Suprapubic skin (tissue), 4 donors: ENCODE results near the gene SELE. TPM values are rescaled to one million over a fixed set of nuclear protein-coding genes. Genes with fewer than 3 reads are reported as not detected.
"Not testable (repeated sequence)": the region's sequence is repeated elsewhere in the genome, so short reads cannot be mapped to it uniquely, and the experiment has no call there.

Experiments used
- DNase-seq, 2 donors: peaks; one replicate each; pipeline ENCODE4 v3.0.0-alpha.2; 2019; ENCODE audit warnings: low spot score in 2 of 2
- H3K27ac ChIP-seq: fragments of 200-600 bp; sonication (generic); one replicate; pipeline ENCODE4 v1.5.1; 2019
- H3K27me3 ChIP-seq: fragments of 200-600 bp; sonication (generic); one replicate; pipeline ENCODE4 v1.5.1; 2019
- H3K36me3 ChIP-seq: fragments of 200-600 bp; sonication (generic); one replicate; pipeline ENCODE4 v1.5.1; 2019
- H3K4me1 ChIP-seq: fragments of 200-600 bp; sonication (generic); one replicate; pipeline ENCODE4 v1.5.1; 2019
- H3K4me3 ChIP-seq: fragments of 200-600 bp; sonication (generic); one replicate; pipeline ENCODE4 v1.5.1; 2019; ENCODE audit warnings: mild to moderate bottlenecking
- H3K9me3 ChIP-seq: fragments of 200-600 bp; sonication (generic); one replicate; pipeline ENCODE4 v1.5.1; 2019
- CTCF ChIP-seq, 2 donors: fragments of 200-600 bp in 1 of 2; fragments of 450-650 bp in 1 of 2; sonication (generic) in 1 of 2; IDR thresholded peaks; one replicate each; pipeline ENCODE4 v1.5.1; 2016 to 2019; ENCODE audit warnings: antibody characterized with exemption in 2 of 2, mild to moderate bottlenecking in 1 of 2, moderate library complexity in 1 of 2
- EP300 ChIP-seq: sonication (generic); formaldehyde crosslinking; IDR thresholded peaks from one replicate; pipeline ENCODE4 v1.6.1; 2017; ENCODE audit warnings: antibody characterized with exemption
- POLR2A ChIP-seq, 2 donors: fragments of 450-650 bp; IDR thresholded peaks; one replicate each; pipeline ENCODE4 v1.6.1; 2017; ENCODE audit warnings: antibody characterized with exemption in 2 of 2, mild to moderate bottlenecking in 2 of 2, moderate library complexity in 2 of 2
- POLR2AphosphoS5 ChIP-seq, 3 donors: sonication (generic); formaldehyde crosslinking; IDR thresholded peaks; one replicate each; pipeline ENCODE4 v1.6.1; 2017; ENCODE audit warnings: antibody characterized with exemption in 3 of 3
- WGBS: methylation state at CpG from one replicate; pipeline ENCODE4 v1.1.5; 2018; 5-methylcytosine and 5-hydroxymethylcytosine counted together
- total RNA-seq, 4 donors: library from RNA; depleted of rRNA; stranded (reverse); fragments of >200 nt; gene quantifications; one replicate each; pipeline ENCODE4 v1.1.0, GENCODE V29; 2016

SELE gene
- total RNA-seq, 4 donors from 2014 or later: 0.32 to 3.3 (median 2.3) TPM

- 88% methylated on average over 3 of the region's 3 CpGs for WGBS
- TF ChIP-seq POLR2AphosphoS5 (IDR thresholded peaks at IDR 0.05) (no peak), CTCF (IDR thresholded peaks at IDR 0.05) (no peak), EP300 (no peak), POLR2A (IDR thresholded peaks at IDR 0.05) (no peak)
- H3K27ac ChIP-seq: no peak overlapping the region
These were observed 7.0 kb downstream of the SELE start for GRCh38 chr1:169726851-169727250.

GRCh38 chr1:169725930-169726329, 7.9 kb downstream of the SELE start:
- 76% methylated on average over 3 of the region's 3 CpGs for WGBS
- no peaks in the 10 kb centered on the region for H3K9me3 ChIP-seq

More at GRCh38 chr1:169726851-169727250, 7.0 kb downstream of the SELE start:
- Histone ChIP-seq H3K9me3 (no peaks in the 10 kb centered on the region), H3K36me3 (no peaks in the 10 kb centered on the region), H3K27me3 (peaks cover 4% of the 10 kb centered on the region), H3K4me1 (no peaks in the 10 kb centered on the region), H3K4me3 (no peak overlapping the region)
- no peak for DNase-seq

GRCh38 chr1:169724168-169724567, 9.7 kb downstream of the SELE start:
- no peak for TF ChIP-seq POLR2AphosphoS5 (IDR thresholded peaks at IDR 0.05)
- no peak for TF ChIP-seq POLR2A (IDR thresholded peaks at IDR 0.05)
- no peak for TF ChIP-seq EP300
- no peak for TF ChIP-seq CTCF (IDR thresholded peaks at IDR 0.05)
- Histone ChIP-seq H3K4me1 (no peaks in the 10 kb centered on the region), H3K27ac (no peak overlapping the region), H3K4me3 (no peak overlapping the region), H3K9me3 (no peaks in the 10 kb centered on the region), H3K27me3 (no peaks in the 10 kb centered on the region), H3K36me3 (no peaks in the 10 kb centered on the region)
- no peak for DNase-seq
- 69% methylated on average over 4 of the region's 4 CpGs for WGBS

More at GRCh38 chr1:169725930-169726329, 7.9 kb downstream of the SELE start:
- no peak for TF ChIP-seq POLR2A (IDR thresholded peaks at IDR 0.05)
- TF ChIP-seq CTCF (IDR thresholded peaks at IDR 0.05): no peak
- no peak for TF ChIP-seq EP300
- no peak for TF ChIP-seq POLR2AphosphoS5 (IDR thresholded peaks at IDR 0.05)
- H3K4me1 ChIP-seq: no peaks in the 10 kb centered on the region
- no peaks in the 10 kb centered on the region for H3K36me3 ChIP-seq
- H3K4me3 ChIP-seq: no peak overlapping the region
- DNase-seq: no peak
- H3K27me3 ChIP-seq: no peaks in the 10 kb centered on the region
- no peak overlapping the region for H3K27ac ChIP-seq

- H3K9me3 ChIP-seq: no peaks in the 10 kb centered on the region
- H3K4me1 ChIP-seq: no peaks in the 10 kb centered on the region
- TF ChIP-seq POLR2A (IDR thresholded peaks at IDR 0.05) (no peak), CTCF (IDR thresholded peaks at IDR 0.05) (no peak), EP300 (no peak), POLR2AphosphoS5 (IDR thresholded peaks at IDR 0.05) (no peak)
- H3K27me3 ChIP-seq: no peaks in the 10 kb centered on the region
- 77% methylated on average over 2 of the region's 2 CpGs for WGBS
- H3K27ac ChIP-seq: no peak overlapping the region
- DNase-seq: no peak
- H3K4me3 ChIP-seq: no peak overlapping the region
- H3K36me3 ChIP-seq: no peaks in the 10 kb centered on the region
These were observed 10.1 kb downstream of the SELE start for GRCh38 chr1:169723763-169724162.

- Histone ChIP-seq H3K4me1 (no peaks in the 10 kb centered on the region), H3K4me3 (no peak overlapping the region), H3K9me3 (no peaks in the 10 kb centered on the region), H3K27me3 (no peaks in the 10 kb centered on the region), H3K27ac (no peak overlapping the region), H3K36me3 (no peaks in the 10 kb centered on the region)
- TF ChIP-seq POLR2A (IDR thresholded peaks at IDR 0.05) (no peak), CTCF (IDR thresholded peaks at IDR 0.05) (no peak), POLR2AphosphoS5 (IDR thresholded peaks at IDR 0.05) (no peak), EP300 (no peak)
- no peak for DNase-seq
These were observed 11.1 kb downstream of the SELE start for GRCh38 chr1:169722779-169723178.

GRCh38 chr1:169715100-169715499, 18.8 kb downstream of the SELE start:
- not testable (repeated sequence) for H3K4me1 ChIP-seq, DNase-seq, H3K36me3 ChIP-seq, H3K27me3 ChIP-seq, H3K4me3 ChIP-seq, H3K27ac ChIP-seq, H3K9me3 ChIP-seq
- 90% methylated on average over 2 of the region's 2 CpGs for whole genome bisulfite sequencing

- WGBS: 91% methylated on average over 5 of the region's 5 CpGs
These were observed 20.8 kb downstream of the SELE start for GRCh38 chr1:169713090-169713489.

More at GRCh38 chr1:169713090-169713489, 20.8 kb downstream of the SELE start:
- H3K27me3 ChIP-seq, H3K27ac ChIP-seq, H3K9me3 ChIP-seq, H3K4me3 ChIP-seq, H3K36me3 ChIP-seq, H3K4me1 ChIP-seq, DNase-seq: not testable (repeated sequence)
